Tibial nerve (tissue), 4 donors: ENCODE data around the gene DMKN.

Experiments used
- CTCF ChIP-seq, 5 experiments: fragments of 200-600 bp in 3 of 5; fragments of 450-650 bp in 2 of 5; sonication (generic) in 3 of 5; IDR thresholded peaks; one replicate each; pipeline ENCODE4 v1.5.1; 2016 to 2019; ENCODE audit warnings: antibody characterized with exemption in 5 of 5, mild to moderate bottlenecking in 3 of 5, moderate library complexity in 2 of 5
- EP300 ChIP-seq, 2 donors: sonication (generic); formaldehyde crosslinking; IDR thresholded peaks; one replicate each; pipeline ENCODE4 v1.6.1; 2017; ENCODE audit warnings: antibody characterized with exemption in 2 of 2, mild to moderate bottlenecking in 1 of 2
- POLR2A ChIP-seq, 2 donors: fragments of 450-650 bp; IDR thresholded peaks; one replicate each; pipeline ENCODE4 v1.6.1; 2017; ENCODE audit warnings: antibody characterized with exemption in 2 of 2, mild to moderate bottlenecking in 2 of 2, moderate library complexity in 2 of 2

DNA sequence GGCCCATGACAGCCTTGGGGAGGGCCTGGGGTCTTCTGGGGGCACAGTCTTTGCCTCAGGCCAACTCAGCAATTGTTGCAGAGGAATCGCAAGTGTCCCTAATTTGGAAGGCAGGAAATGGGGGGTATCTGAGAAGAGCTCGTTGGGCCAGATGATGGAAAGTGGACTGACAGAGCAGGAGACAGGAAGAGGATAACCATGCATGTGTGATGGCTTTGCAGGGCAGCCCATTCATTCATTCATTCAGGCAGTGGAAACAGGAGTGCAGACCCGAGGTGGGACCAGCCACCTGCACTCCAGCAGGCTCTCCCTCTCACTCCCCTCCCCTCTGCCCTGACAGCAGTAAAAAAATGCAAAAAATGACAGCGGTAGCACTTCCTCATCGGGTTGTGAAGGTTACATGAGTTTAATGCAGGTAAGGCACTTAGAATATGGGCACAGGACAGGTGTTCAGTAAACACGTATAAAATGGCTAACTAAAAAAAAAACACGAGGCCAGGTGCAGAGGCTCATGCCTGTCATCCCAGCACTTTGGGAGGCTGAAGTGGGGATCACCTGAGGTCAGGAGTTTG, 27.0 kb upstream of the DMKN start:
- TF ChIP-seq CTCF (IDR thresholded peaks at IDR 0.05) (no peak), POLR2A (IDR thresholded peaks at IDR 0.05) (no peak), EP300 (IDR thresholded peaks at IDR 0.05) (no peak)
